ENCODE results near the gene ARHGAP24. TPM values are rescaled to one million over a fixed set of nuclear protein-coding genes. Genes with fewer than 3 reads are reported as not detected.

The ARHGAP24 gene
- total and polyA plus RNA-seq, 8 donors = 10.5 to 34.7 (median 17.1) TPM

- 89 to 93% methylated on average over 4 of the region's 4 CpGs for WGBS, 2 donors
- Histone ChIP-seq H3K9me3 (no peaks in the 10 kb centered on the region), H3K4me1 (peaks cover 7 to 31% (median 23%) of the 10 kb centered on the region in 3 donors), H3K4me3 (no peak overlapping the region), H3K36me3 (no peaks in the 10 kb centered on the region), H3K27ac (no peak overlapping the region), H3K27me3 (no peaks in the 10 kb centered on the region)
- ATAC-seq (no peak), FAIRE-seq (no peak), DNase-seq (no peak)
- intact Hi-C loops (cut with DNase I) = no loop called here
- no peak for TF ChIP-seq CTCF (IDR thresholded peaks at IDR 0.05)
These were observed 387.9 kb downstream of the ARHGAP24 start for GRCh38 chr4:85862896-85863295.

GRCh38 chr4:85864259-85865205 is 389.6 kb downstream of the ARHGAP24 start:
- intact Hi-C loops (cut with DNase I) = no loop called here
- H3K4me3 ChIP-seq = no peak overlapping the region
- no peak for TF ChIP-seq CTCF (IDR thresholded peaks at IDR 0.05)
- H3K36me3 ChIP-seq = no peaks in the 10 kb centered on the region
- H3K4me1 ChIP-seq = peaks cover 7 to 31% (median 29%) of the 10 kb centered on the region in 3 donors
- H3K27me3 ChIP-seq = no peaks in the 10 kb centered on the region
- no peak overlapping the region for H3K27ac ChIP-seq
- WGBS, 2 donors = 75 to 77% methylated on average over 5 of the region's 5 CpGs
- ATAC-seq = no peak
- H3K9me3 ChIP-seq = no peaks in the 10 kb centered on the region
- FAIRE-seq = no peak
- no peak for DNase-seq

DNA sequence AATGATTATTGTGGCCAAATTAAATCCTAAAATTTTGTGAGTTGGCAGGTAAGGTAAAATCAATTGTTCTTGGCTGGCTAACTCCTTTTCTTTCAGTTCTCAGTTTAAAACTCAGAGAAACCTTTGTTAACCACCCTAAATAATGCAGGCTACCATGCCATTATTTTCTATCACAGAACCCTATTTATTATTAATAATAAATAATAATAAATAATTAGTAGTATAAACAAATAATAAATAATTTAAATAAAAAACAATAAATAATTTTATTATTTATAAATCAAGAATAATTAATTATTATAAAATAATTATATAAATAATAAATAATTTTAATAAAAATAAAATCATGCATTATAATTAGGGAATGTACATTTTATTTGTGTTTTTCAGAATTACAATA is 390.3 kb downstream of the ARHGAP24 start:
- Histone ChIP-seq H3K4me1 (peaks cover 7 to 30% (median 30%) of the 10 kb centered on the region in 3 donors), H3K27ac (no peak overlapping the region), H3K27me3 (no peaks in the 10 kb centered on the region), H3K9me3 (no peaks in the 10 kb centered on the region), H3K4me3 (no peak overlapping the region), H3K36me3 (no peaks in the 10 kb centered on the region)
- FAIRE-seq (peak; percentile 98), DNase-seq (no peak), ATAC-seq (no peak)
- TF ChIP-seq CTCF (IDR thresholded peaks at IDR 0.05) = no peak
- intact Hi-C loops (cut with DNase I) = no loop called here

DNA sequence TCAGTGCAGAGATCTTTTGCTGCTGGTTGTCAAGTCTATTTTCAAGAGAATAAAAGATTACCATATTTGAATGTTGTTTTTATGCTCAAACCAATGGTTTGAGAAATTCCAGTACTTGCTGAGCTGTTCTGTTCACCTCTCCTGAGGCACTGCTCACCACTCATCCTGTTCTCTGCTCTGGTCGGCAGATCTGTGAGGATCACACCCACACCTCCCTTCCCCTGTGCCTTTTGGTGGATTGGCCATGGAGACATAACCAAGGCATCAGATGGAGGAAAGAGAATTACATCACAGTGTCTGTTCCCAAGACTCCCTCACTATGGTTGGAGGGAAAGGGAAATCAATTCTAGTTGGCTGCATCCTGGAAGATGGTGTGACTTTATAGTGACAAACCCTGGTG is 391.6 kb downstream of the ARHGAP24 start:
- FAIRE-seq (no peak), ATAC-seq (no peak), DNase-seq (no peak)
- H3K4me1 ChIP-seq = peaks cover 6 to 25% (median 21%) of the 10 kb centered on the region in 3 donors
- 76 to 81% methylated on average over 1 of the region's 1 CpG for WGBS, 2 donors
- intact Hi-C loops (cut with DNase I) = no loop called here
- no peak overlapping the region for H3K4me3 ChIP-seq
- H3K27ac ChIP-seq = no peak overlapping the region
- no peaks in the 10 kb centered on the region for H3K9me3 ChIP-seq
- TF ChIP-seq CTCF (IDR thresholded peaks at IDR 0.05) = no peak
- H3K27me3 ChIP-seq = no peaks in the 10 kb centered on the region
- no peaks in the 10 kb centered on the region for H3K36me3 ChIP-seq

DNA sequence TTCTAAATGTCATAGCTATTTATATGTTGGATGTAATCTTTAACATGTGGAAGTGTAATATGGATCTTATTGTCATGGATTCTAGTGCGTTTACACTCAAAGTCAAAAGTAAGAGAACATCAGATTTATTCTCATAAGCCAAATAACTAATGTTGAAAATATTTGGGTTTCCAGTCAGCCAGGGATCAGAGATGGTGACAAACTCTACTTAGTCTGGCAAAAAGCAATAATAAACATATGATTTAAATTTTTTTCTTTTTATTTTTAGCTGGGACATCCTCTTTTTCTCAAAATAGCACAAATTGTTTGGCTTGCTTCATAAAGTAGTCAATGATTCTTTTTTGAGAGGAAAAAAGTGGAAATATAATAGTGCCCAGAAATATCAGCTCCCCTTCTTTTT is 392.3 kb downstream of the ARHGAP24 start:
- no peak for TF ChIP-seq CTCF (IDR thresholded peaks at IDR 0.05)
- Histone ChIP-seq H3K36me3 (no peaks in the 10 kb centered on the region), H3K27me3 (no peaks in the 10 kb centered on the region), H3K4me1 (peaks cover 11 to 29% (median 28%) of the 10 kb centered on the region in 3 donors), H3K9me3 (no peaks in the 10 kb centered on the region), H3K27ac (no peak overlapping the region), H3K4me3 (no peak overlapping the region)
- DNase-seq (no peak), ATAC-seq (no peak), FAIRE-seq (no peak)
- 86 to 88% methylated on average over 1 of the region's 1 CpG for WGBS, 2 donors
- intact Hi-C loops (cut with DNase I) = no loop called here
